Activated naive CD4-positive, alpha-beta T cell treated with anti-CD3 and anti-CD28 coated beads, Interleukin-2, amount 50 U/mL, for 16 hours (primary cell): ENCODE results near the gene NUP62.
A peak's percentile ranks its signal among the peaks of the same experiment; 100 is the strongest.
"Not testable (repeated sequence)": the region's sequence is repeated elsewhere in the genome, so short reads cannot be mapped to it uniquely, and the experiment has no call there.

Experiments used
- DNase-seq: peaks from one replicate; pipeline ENCODE4 v3.0.0-alpha.2; 2020

NUP62 gene, protein sequence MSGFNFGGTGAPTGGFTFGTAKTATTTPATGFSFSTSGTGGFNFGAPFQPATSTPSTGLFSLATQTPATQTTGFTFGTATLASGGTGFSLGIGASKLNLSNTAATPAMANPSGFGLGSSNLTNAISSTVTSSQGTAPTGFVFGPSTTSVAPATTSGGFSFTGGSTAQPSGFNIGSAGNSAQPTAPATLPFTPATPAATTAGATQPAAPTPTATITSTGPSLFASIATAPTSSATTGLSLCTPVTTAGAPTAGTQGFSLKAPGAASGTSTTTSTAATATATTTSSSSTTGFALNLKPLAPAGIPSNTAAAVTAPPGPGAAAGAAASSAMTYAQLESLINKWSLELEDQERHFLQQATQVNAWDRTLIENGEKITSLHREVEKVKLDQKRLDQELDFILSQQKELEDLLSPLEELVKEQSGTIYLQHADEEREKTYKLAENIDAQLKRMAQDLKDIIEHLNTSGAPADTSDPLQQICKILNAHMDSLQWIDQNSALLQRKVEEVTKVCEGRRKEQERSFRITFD

DNA sequence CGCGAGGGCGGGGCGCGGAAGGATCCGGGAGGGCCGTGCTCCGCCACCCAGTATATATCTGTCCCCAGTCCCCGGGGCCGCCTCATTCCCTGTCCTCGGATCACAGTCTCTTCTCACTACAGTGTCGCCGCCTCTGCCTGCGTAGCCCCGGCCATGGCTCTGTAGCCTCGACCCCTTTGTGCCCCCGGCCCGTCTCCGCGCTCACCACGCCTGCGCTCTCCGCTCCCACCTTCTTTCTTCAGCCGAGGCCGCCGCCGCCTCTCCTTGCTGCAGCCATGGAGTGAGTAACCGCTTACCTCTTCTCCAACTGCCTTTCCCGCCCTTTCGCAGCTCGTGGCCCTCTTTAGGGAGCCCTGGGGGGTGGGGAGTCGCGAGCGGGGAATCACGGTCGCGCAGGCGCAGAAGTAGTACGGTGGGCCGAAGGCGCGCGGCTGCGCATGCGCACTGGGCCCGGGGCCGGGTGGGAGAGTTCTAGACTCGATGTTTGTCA, at the start of gene NUP62, which contains the start of gene ATF5:
Gene NUP62 (minus strand): TSS at position 384 of the 490 bp plus-strand sequence. CDS start 19,697 bp downstream, outside the sequence.
Gene ATF5 (plus strand): TSS at position 85 of the 490 bp plus-strand sequence. CDS start 1,646 bp downstream, outside the sequence.
- peak; percentile 91 for DNase-seq

DNA sequence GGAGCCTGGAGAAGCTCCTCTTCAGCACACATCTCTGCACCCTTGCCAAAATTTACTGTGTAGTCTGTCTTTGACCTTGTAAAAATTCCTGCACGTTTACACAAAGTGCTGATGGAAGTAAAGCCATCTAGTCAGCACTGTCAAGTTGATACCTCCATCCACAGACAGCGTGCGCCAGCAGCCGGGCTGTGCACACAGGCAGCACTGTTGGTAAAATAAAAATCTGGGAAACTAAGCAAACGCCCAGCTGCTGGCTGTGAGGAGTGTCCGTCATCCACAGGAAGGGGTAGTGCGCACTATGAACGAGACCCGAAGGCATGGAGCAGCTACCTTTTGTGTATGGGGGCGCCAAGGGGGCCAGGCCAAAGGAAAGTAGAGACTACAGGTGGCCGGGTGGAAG, 49.0 kb upstream of the NUP62 start:
- no peak for DNase-seq

DNA sequence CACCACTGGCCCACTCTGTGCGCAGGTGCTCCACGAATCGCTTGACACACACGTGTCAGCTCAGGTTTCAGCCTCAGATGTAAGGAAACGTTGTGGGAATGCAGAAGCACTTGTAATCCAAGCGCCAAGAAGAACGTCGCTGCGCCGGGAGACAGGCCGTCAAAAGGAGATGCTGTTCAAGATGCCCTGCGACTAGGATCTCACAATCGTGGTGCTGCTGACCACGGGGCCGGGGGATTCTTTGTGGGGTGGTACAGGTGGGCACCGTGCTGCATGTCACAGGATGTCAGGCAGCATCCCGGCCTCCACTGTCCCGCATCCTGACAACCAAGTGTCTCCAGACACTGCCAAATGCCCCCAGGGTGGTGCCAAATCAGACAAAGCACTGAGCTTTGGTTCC, 48.6 kb upstream of the NUP62 start:
- DNase-seq = no peak

DNA sequence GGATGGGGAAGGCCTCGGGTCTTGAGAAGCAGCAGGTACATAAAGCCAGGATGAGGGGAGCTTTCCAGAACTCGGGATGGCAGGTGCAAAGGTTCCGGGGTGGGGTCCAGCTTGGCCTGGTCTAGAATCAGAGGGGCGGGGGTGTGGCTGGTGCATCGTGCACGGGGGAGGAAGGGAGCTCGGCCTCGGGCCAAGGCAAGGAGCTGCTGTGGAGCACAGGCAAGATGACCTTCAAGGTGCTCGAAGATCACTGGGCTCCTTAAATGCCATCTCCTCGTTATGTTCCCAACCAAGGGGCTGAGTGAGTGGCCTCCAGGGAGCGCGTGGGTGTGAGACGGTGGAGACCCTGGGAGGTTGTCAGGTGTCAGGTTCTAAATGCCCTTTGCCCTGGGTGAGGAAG, 47.8 kb upstream of the NUP62 start:
- DNase-seq = no peak

DNA sequence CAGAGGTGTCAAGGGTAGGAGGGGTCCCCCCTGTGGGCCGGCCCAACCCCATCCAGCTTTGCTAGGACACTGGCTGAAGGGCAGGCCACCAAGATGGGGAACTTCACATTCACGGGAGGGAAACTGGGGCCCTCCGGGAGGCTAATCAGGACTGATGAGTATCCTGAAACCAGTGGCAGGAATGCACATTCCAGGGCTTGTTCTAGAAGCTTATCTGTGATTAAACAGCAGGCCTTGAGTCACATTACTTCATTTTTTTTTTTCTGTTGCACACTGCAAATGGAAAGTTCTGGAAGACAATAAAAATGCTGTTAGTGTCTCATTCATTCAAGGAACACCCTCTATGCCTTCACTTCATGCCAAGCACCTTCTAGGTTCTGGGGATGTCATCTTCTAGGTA, 47.2 kb upstream of the NUP62 start:
- DNase-seq = no peak

DNA sequence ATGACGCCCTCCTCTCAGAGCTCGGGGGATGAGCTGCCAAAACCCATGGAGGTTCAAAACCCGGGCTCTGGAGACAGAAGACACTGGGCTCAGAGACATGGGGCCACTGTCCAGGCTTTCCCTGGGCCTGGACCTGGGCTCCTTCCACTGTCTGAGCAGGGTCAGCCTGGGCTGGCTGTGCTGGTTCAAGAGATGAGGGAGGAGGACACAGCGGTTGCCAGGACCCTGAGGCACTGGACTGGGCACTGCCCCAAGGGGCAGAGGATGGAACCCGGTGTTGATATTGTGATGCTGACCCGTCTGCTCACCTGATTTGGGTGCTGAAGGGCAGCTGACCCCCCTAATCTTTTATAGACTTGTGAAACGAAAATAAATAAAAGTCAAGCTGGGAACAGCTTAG, 45.7 kb upstream of the NUP62 start:
- no peak for DNase-seq

DNA sequence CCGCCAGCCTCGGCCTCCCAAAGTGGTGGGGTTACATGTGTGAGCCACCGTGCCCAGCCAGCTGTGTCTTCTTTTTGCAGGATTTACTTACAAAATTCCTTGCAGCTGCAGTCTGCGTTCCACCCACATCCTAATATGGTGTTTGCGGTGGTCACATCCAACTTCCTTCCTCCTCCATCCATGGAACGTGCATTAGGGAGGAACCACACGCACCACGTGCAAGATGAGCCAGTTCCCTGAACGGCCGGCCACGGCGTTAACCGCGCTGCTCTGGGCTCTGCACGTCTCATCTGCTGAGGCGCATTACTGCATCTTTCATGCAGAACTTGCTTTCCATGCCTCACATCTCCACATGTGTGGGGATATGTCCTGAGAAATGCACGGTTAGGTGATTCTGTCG, 44.7 kb upstream of the NUP62 start:
- DNase-seq = no peak

DNA sequence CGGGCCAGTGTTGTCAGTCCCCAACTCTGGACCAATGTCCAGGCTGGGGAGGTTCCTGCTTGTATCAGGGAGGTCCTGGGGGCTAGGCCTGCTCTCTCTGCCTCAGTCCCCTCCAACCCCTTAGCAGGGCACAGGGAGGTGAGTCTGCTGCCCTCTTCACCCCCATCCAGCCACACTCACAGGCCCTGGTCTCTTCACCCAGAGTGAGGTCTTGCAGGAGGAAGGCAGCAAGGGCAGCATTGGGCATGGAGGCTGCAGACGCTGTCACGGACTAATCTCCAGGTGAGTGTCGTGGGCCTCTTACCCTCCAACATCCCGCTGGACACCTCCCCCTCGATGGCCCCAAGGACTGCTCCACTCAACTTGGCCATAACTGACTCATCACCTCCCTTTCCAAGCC, 43.5 kb upstream of the NUP62 start:
- DNase-seq = no peak

DNA sequence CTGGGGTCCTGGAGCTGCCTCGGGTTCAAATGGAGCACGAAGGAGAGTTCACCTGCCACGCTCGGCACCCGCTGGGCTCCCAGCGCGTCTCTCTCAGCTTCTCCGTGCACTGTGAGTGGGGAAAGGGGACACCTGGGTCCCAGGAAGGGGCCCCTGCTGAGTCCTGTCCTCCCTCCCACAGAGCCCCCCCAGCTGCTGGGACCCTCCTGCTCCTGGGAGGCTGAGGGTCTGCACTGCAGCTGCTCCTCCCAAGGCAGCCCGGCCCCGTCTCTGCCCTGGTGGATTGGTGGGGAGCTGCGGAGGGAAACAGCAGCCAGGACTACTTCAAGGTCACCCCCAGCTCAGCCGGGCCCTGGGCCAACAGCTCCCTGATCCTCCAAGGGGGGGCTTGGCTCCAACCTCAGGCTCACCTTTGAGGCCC, 42.7 kb upstream of the NUP62 start:
- no peak for DNase-seq

DNA sequence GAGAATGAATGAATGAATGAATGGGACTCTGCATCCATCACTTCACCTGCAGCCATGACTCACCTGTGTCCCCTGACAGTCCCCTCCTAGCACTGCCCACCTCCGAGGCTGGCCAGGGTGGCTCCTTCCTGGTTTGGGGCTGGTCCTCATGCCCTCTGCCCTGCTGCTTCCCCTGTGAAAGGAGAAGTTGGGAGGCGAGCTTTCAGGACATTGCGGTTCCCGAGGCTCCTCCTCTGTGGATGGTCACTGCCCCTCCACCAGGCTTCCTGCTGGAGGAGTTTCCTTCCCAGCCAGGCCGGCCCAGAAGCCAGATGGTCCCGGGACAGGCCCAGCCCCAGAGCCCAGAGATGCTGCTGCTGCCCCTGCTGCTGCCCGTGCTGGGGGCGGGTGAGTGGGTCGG, 40.1 kb upstream of the NUP62 start:
- not testable (repeated sequence) for DNase-seq

DNA sequence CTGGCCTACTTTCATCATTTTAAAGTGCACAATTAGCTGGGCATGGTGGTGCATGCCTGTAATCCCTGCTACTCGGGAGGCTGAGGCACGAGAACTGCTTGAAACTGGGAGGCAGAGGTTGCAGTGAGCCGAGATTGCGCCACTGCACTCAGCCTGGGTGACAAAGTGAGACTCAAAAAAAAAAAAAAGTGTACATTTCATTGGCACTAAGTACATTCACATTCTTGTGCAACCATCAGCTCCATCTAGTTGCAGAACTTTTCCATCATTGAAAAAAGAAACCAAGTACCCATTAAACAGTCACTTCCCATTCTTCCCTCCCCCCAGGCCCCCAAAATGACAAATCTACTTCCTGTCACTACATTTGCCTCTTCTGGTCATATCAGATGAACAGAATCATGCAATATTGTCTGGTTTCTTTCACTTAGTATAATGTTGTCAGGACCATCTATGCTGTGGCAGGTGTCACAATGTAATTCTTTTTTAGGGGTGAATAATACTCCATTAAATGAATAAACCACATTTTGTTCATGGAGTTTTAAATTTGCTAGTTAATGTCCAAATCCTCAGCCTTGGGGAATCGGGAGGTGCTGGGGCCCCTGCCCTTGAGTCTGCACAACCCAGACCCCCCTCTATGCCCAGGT, 39.1 kb upstream of the NUP62 start:
- no peak for DNase-seq

DNA sequence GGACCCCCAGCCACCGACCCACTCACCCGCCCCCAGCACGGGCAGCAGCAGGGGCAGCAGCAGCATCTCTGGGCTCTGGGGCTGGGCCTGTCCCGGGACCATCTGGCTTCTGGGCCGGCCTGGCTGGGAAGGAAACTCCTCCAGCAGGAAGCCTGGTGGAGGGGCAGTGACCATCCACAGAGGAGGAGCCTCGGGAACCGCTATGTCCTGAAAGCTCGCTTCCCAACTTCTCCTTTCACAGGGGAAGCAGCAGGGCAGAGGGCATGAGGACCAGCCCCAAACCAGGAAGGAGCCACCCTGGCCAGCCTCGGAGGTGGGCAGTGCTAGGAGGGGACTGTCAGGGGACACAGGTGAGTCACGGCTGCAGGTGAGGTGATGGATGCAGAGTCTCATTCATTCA, 31.7 kb upstream of the NUP62 start, which contains the start of gene SIGLEC11:
Gene SIGLEC11 (minus strand): TSS at position 193 of the 400 bp plus-strand sequence. CDS start 91 bp downstream, at position 102.
- DNase-seq = not testable (repeated sequence)

DNA sequence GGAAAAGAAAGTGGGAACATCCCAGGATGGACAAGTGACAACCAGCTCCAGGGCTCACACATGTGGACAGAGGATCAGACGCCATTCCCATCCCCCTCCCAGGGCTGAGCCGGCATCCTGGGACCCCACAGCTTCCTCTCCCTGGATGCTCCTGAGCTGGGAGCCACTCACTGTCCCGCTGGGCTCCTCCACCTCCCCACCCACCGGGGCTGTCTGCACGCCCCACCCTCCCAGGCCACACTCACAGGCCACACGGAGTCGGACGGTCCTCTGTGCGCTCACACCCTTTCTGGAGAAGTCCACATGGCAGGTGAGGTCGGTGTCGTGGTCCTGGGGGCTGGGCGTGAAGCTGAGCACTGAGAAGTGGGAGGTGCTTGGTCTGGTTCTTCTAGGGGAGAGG, 30.6 kb upstream of the NUP62 start:
- DNase-seq = not testable (repeated sequence)

DNA sequence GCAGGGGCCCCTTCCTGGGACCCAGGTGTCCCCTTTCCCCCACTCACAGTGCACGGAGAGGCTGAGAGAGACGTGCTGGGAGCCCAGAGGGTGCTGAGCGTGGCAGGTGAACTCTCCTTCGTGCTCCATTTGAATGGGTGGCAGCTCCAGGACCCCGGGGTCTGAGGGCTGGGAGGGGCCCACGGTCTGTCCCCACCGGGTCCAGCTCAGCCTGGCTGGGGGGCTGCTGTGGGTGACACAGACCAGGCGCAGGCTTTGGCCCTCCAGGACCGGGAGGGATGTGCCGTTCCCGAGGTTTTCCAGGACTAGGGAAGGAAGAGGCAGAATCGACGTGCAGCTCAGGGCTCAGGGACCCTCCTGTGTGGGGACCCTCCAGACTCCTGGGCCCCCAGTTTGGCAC, 29.3 kb upstream of the NUP62 start:
- not testable (repeated sequence) for DNase-seq

DNA sequence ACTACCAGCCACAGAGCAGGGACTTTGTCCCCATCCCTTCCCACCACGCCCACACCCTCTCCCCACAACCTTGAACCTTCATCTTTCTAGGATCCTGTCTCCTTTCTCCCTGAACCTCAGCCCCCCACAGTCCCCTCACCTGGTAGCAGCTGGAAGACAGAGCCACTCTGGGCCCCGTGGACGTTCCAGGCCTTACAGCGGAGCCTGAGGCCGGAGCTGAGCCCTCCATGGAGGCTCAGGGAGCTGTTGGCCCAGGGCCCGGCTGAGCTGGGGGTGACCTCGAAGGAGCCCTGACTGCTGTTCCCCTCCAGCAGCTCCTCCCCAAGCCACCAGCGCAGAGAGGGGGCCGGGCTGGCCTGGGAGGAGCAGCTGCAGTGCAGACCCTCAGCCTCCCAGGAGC, 28.8 kb upstream of the NUP62 start:
- DNase-seq = not testable (repeated sequence)

DNA sequence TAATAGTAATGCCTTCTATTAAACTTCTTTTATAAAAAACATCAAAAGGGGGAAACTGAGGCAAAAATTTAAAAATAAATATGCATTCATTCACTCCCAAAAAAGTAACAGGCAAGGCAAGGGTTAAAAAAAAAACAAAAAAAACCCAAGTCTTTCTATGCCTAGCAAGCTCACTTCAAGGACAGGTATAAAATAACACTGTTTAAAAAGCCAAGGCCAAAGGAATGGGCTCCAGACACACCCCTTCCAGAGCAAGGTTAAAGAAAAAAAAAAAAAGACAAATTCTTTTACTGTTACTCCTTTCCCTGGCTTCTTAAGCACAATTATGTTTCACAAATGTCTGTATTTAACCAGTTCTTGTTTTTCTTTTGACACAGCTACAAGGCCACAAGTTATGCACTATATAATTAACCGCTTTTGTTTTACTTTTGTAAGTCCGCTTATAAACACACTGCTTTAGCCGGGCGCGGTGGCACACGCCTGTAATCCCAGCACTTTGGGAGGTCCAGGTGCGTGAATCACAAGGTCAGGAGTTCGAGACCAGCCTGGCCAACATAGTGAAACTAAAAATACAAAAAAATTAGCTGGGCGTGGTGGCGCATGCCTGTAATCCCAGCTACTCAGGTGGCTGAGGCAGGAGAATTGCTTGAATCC, 28.1 kb upstream of the NUP62 start:
- no peak for DNase-seq

DNA sequence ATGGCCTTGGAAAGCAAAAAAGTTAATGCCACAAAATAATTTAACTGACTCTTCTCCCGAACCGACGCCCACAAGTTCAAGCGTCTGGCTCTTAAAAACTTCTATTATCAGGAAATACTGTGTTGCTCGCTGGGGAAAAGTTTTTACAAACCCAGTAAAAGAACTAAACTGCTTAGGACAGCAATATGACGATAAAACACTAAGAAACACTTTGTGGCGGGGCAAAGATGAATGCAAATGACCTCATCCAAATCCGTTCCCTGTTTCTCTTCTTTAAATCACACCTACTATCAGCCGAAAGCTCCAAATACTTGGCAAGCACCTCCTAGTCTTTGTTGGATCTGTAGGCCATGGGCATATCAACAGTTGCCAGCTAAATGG, 26.8 kb upstream of the NUP62 start:
- no peak for DNase-seq

DNA sequence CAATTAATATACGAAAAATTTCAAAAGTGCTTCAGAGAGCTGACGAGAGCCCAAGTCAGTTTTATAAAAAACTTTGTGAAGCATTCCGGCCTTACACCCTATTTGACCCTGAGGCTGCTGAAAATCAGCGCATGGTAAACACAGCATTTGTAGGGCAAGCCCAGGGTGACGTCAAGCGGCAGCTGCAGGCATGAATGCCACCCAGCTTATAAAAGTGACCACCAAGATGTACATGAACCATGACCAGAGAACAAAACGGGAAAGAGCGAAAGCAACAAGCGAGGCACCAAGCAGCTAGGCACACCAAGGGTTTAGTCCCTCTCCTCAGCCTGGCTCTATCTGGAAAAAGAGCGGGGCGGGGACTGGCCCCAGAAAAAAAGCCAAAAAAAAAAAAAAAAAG, 25.6 kb upstream of the NUP62 start:
- no peak for DNase-seq

DNA sequence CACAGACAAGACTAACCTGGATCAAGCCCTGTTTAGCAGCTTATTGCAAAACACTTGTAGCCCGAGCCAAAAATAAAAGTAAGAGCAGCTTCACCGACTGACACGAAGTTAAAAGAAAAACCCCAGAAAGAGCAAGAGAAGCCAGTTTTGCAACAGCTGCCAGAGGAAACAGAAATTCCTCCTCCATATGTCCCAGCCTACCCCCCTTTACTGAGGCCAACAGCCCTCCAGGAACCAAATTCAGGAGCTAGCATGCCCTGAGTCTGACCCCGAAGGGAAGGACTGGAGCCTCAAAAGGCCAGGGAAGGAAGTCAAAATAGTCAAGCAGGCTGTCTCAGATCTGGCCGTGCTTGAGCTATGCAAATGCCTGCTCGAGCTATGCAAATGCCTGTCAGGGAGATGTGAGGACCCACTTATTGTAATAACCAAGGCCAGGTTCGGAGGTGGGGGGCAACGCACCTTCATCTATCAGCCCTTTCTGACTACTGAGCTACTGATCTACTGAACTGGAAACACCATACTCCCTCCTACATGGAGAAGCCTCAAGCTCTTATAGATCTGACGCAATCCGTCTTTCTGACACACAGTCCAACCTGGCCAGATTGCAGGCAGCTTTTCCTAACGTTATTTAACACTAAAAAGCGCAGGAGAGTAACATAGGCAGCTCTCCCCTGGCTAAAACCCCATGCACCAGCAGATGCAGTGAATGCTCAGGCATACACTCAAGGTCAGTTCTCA, 25.0 kb upstream of the NUP62 start:
- DNase-seq = no peak

DNA sequence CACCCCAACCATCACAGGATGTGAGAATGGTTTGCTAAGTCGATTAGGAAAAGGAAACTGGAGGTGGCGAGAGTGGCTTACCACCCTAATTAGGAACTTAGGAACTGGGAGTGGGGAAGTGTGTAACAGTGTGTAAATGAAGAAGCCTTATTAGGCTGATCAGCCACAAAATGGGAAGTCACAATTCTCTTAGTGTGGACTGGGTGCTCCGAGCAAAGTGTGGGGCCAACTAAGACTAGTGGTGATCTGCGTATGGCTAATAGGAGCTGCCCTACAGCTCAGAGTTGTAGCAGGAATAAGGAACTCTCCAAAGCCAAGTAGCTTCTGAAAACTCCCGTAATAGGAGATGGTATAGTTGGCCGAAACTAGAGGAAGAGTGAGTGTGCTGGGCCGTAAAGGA, 24.1 kb upstream of the NUP62 start:
- DNase-seq = no peak

DNA sequence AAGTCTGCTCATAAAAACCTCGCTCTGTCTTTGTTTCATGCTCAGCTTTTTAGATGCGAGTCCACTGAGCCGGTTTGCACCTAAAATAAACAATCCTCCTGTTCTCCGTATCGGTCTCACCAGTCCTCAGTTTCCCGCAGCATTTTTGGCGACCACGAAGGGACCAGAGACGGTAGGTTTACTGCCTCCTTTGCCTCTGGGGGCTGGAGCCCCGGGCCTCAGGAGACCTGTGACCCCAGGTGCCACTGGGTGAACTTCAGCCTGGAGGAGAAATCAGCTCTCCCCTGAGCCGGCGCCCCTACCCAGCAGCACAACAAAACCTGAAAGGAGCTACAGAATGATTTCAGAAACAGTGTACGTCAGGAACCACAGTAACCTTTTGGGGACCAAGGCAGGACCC, 23.6 kb upstream of the NUP62 start:
- no peak for DNase-seq

DNA sequence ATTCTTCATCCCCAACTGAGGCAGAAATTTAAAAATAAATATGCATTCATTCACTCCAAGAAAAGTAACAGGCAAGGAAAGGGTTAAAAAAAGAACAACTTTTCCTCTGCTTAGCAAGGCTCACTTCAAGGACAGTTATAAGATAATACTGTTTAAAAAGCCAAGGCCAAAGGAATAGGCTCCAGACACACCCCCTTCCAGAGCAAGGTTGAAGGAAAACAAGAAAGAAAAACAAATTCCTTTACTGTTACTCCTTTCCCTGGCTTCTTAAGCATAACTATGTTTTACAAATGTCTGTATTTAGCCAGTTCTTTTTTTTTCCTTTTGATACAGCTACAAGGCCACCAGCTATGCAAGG, 23.2 kb upstream of the NUP62 start:
- no peak for DNase-seq
